Neural crest cell (in vitro differentiated cells): ENCODE data around the gene CYP4A22. TPM values are rescaled to one million over a fixed set of nuclear protein-coding genes. Genes with fewer than 3 reads are reported as not detected.

ENCODE experiments used
- DNase-seq: peaks from one replicate; pipeline ENCODE4 v3.0.0; 2021; ENCODE audit warnings: low read depth, mixed read lengths, low spot score
- H3K27ac Mint-ChIP-seq: one replicate; pipeline ENCODE4 v1.8.0; 2021; ENCODE audit warnings: mild to moderate bottlenecking, mixed read lengths; ENCODE audit not compliant: unreplicated experiment
- H3K27me3 Mint-ChIP-seq: 2 replicates; pipeline ENCODE4 v1.8.0; 2021; ENCODE audit warnings: low read depth, mild to moderate bottlenecking, mixed read lengths
- H3K36me3 Mint-ChIP-seq: 2 replicates; pipeline ENCODE4 v1.8.0; 2021; ENCODE audit warnings: low read depth, mild to moderate bottlenecking, mixed read lengths
- H3K4me1 Mint-ChIP-seq: 2 replicates; pipeline ENCODE4 v1.8.0; 2021; ENCODE audit warnings: mixed read lengths
- H3K4me3 Mint-ChIP-seq: one replicate; pipeline ENCODE4 v1.8.0; 2021; ENCODE audit warnings: mild to moderate bottlenecking, mixed read lengths
- H3K9me3 Mint-ChIP-seq: 2 replicates; pipeline ENCODE4 v1.8.0; 2021; ENCODE audit warnings: mixed read lengths
- CTCF ChIP-seq: fragments of 200-600 bp; sonication (generic); conservative IDR thresholded peaks from 2 replicates; pipeline ENCODE4 v1.5.0; 2021; ENCODE audit warnings: antibody characterized with exemption, mild to moderate bottlenecking
- total RNA-seq: library from RNA; stranded (reverse); gene quantifications from 2 replicates; pipeline ENCODE4 v1.2.1, GENCODE V29; 2021

The CYP4A22 gene
- total RNA-seq, 1 donor from 2014 or later, result not detected

- no peak overlapping the region for H3K4me3 Mint-ChIP-seq
- H3K4me1 Mint-ChIP-seq, result peaks cover 5% of the 10 kb centered on the region
- DNase-seq, result no peak
- H3K27ac Mint-ChIP-seq, result no peak overlapping the region
- H3K27me3 Mint-ChIP-seq, result peaks cover 29% of the 10 kb centered on the region
- no peaks in the 10 kb centered on the region for H3K9me3 Mint-ChIP-seq
- H3K36me3 Mint-ChIP-seq, result no peaks in the 10 kb centered on the region
- no peak for TF ChIP-seq CTCF
Observed at GRCh38 chr1:47184090-47184821, 47.0 kb downstream of the CYP4A22 start.

- Mint-ChIP-seq H3K27ac (no peak overlapping the region), H3K27me3 (peaks cover 22% of the 10 kb centered on the region), H3K4me3 (no peak overlapping the region), H3K36me3 (no peaks in the 10 kb centered on the region), H3K9me3 (no peaks in the 10 kb centered on the region), H3K4me1 (no peaks in the 10 kb centered on the region)
- DNase-seq, result no peak
- TF ChIP-seq CTCF, result no peak
Observed at GRCh38 chr1:47184822-47185677, 47.8 kb downstream of the CYP4A22 start.

GRCh38 chr1:47186267-47187185 is 49.3 kb downstream of the CYP4A22 start:
- no peaks in the 10 kb centered on the region for H3K9me3 Mint-ChIP-seq
- H3K27me3 Mint-ChIP-seq, result peaks cover 14% of the 10 kb centered on the region
- no peak for TF ChIP-seq CTCF
- no peak overlapping the region for H3K27ac Mint-ChIP-seq
- H3K36me3 Mint-ChIP-seq, result no peaks in the 10 kb centered on the region
- no peak for DNase-seq
- H3K4me3 Mint-ChIP-seq, result no peak overlapping the region
- H3K4me1 Mint-ChIP-seq, result no peaks in the 10 kb centered on the region

- no peak overlapping the region for H3K27ac Mint-ChIP-seq
- H3K4me1 Mint-ChIP-seq, result no peaks in the 10 kb centered on the region
- H3K27me3 Mint-ChIP-seq, result peaks cover 14% of the 10 kb centered on the region
- TF ChIP-seq CTCF, result no peak
- H3K4me3 Mint-ChIP-seq, result no peak overlapping the region
- H3K9me3 Mint-ChIP-seq, result no peaks in the 10 kb centered on the region
- H3K36me3 Mint-ChIP-seq, result no peaks in the 10 kb centered on the region
- no peak for DNase-seq
Observed at GRCh38 chr1:47187231-47187925, 50.1 kb downstream of the CYP4A22 start.

GRCh38 chr1:47187926-47188250 is 50.6 kb downstream of the CYP4A22 start:
- Mint-ChIP-seq H3K9me3 (no peaks in the 10 kb centered on the region), H3K4me1 (peaks cover 3% of the 10 kb centered on the region)
- no peak for DNase-seq

More at GRCh38 chr1:47187926-47188250, 50.6 kb downstream of the CYP4A22 start:
- Mint-ChIP-seq H3K27me3 (peaks cover 10% of the 10 kb centered on the region), H3K36me3 (no peaks in the 10 kb centered on the region), H3K4me3 (no peak overlapping the region), H3K27ac (no peak overlapping the region)
- TF ChIP-seq CTCF, result no peak
